Bronchial smooth muscle cell (primary cell): ENCODE measurements around the gene MYH2. TPM values are rescaled to one million over a fixed set of nuclear protein-coding genes. Genes with fewer than 3 reads are reported as not detected.

Experiments
- total RNA-seq: library from RNA; depleted of rRNA; stranded (reverse); fragments of >200 nt; gene quantifications from 2 replicates; pipeline ENCODE4 v1.2.1, GENCODE V29; 2014

Gene MYH2
- total RNA-seq = not detected in 2 replicates

GRCh38 chr17:10549096-10549842, at the start of gene MYH2:
MYH2 (minus strand) TSS chr17:10549658; CDS start chr17:10547920, 1,738 bp downstream.

GRCh38 chr17:10518271-10519037, 31.0 kb downstream of the MYH2 start, which contains the start of gene MYH1:
MYH1 (minus strand) TSS chr17:10518542; CDS start chr17:10516642, 1,900 bp downstream.

Other genes starting within 250 kb of the MYH2 start
- under 0.01 TPM in 1 of 2 replicates, not detected in the other for gene MYH13, start 176.7 kb downstream of the MYH2 start, total RNA-seq
- not detected in 2 replicates for gene MYH8, start 127.7 kb downstream of the MYH2 start, total RNA-seq
- gene MYH4, start 80.1 kb downstream of the MYH2 start, total RNA-seq = not detected in 2 replicates
- gene MYH1, start 31.1 kb downstream of the MYH2 start, total RNA-seq = not detected in 2 replicates
- gene MYH3, start 107.7 kb upstream of the MYH2 start, total RNA-seq = 0.16 and 0.60 TPM in 2 replicates
- gene SCO1, start 147.9 kb upstream of the MYH2 start, total RNA-seq = 17.3 and 27.7 TPM in 2 replicates
- 11.8 and 16.1 TPM in 2 replicates for gene ADPRM, start 147.9 kb upstream of the MYH2 start, total RNA-seq
- 3.3 and 5.2 TPM in 2 replicates for gene TMEM220, start 180.4 kb upstream of the MYH2 start, total RNA-seq